ENCODE data around the gene JPH2.
A peak's percentile ranks its signal among the peaks of the same experiment; 100 is the strongest.

The JPH2 gene

DNA sequence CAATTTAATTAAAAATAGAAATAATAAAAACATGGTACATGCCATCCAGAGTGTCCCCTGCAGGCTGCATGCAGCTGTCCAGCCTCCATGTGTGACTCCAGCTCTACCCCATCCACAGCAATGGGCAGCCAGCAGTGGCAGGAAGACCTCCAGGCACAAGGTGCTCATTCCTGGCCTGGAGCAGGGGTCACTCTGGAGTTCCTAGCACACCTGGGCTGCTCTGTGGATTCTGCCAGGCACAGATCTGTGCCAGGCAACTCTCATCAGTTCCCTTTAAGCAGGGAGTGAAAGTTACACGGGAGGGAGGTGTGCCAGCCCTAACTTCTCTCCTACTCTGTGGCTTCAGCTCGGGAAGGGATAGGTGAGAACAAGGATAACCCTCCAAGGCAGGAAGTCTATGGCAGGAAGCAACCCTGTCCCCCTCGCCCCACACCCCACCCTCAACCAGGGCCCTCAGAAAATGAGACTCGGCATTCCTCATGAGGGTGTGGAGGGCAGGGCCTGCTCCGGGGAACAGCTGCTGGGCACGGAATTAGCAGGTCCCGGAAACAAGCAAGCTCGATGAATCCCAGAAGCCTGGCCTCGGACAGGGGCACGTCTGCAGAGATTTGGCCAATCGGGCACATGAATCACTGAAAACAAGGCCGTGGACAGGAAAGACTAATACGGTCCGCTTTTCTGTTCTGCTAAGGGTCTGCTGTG lies 10.0 kb downstream of the JPH2 start:
- Histone ChIP-seq H3K9me3 (no peaks in the 10 kb centered on the region), H3K27me3 (no peaks in the 10 kb centered on the region), H3K36me3 (no peaks in the 10 kb centered on the region), H3K4me2 (no peak overlapping the region), H3K9ac (no peak overlapping the region), H3K4me1 (peaks cover 45% of the 10 kb centered on the region), H3K4me3 (no peak overlapping the region), H3K27ac (no peak overlapping the region; the same call in 1 of the 2 replicates), H4K20me1 (no peaks in the 10 kb centered on the region)
- no peak for TF ChIP-seq Cebpa-rat (IDR thresholded peaks at IDR 0.05)

DNA sequence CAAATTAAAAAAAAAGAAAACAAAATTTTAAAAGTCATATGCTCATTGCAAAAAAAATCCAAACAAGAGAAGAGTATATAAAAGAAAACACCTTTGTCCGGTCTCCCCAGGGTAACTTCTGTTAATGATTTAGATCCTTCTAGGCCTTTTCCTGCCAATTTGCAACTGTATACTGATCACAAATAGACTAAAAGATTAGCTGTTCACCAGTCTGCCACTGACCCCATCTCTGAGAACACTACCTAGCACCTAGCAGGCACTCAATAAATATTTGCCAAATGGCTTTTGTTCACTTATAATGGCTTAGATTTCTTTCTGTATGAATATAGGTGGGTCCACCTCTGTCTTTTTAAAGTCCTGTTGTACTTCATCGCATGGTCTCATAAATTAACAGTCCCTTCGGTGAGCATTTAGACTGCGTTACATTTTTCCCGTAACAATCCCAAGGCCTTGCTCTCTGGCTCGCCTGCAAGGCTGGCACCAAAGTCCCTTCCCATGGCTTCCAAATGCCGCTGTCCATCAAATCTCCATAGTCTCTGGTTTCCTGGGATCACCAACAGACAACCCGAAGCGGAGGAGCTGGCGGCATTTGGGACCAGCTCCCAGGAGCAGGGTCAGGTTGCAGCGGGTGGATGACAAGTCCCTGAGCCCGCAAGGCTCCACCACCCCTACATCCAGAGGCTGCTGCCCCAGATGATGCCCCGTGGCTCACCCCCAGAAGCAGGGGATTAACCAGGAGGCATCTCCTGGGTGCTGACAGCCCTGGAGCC lies 11.8 kb downstream of the JPH2 start:
- H3K4me3 ChIP-seq = no peak overlapping the region
- no peaks in the 10 kb centered on the region for H4K20me1 ChIP-seq
- no peaks in the 10 kb centered on the region for H3K9me3 ChIP-seq
- H3K4me2 ChIP-seq = no peak overlapping the region
- no peak overlapping the region for H3K9ac ChIP-seq
- H3K4me1 ChIP-seq = peaks cover 45% of the 10 kb centered on the region
- no peak for TF ChIP-seq Cebpa-rat (IDR thresholded peaks at IDR 0.05)
- no peaks in the 10 kb centered on the region for H3K36me3 ChIP-seq
- H3K27me3 ChIP-seq = no peaks in the 10 kb centered on the region
- no peak overlapping the region for H3K27ac ChIP-seq

DNA sequence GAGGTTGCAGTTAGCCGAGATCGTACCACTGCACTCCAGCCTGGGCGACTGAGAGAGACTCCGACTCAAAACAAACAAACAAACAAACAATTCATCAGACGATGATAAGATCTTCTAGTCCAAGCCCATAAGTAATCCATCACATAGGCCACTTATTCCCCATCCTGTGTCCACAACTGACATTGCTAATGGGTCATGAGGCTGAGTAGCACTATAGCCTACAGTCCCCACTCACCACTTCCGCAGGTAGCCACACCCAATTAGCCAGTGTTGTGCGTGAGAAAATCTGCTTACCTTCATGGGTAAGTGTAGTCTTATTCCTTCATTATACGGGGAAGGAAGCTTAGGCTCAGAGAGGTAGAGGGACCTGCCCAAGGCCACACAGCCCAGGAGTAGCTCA lies 13.1 kb downstream of the JPH2 start:
- no peak overlapping the region for H3K4me2 ChIP-seq
- H3K27ac ChIP-seq = no peak overlapping the region
- H4K20me1 ChIP-seq = no peaks in the 10 kb centered on the region
- H3K9me3 ChIP-seq = no peaks in the 10 kb centered on the region
- TF ChIP-seq Cebpa-rat (IDR thresholded peaks at IDR 0.05) = no peak
- no peaks in the 10 kb centered on the region for H3K27me3 ChIP-seq
- no peak overlapping the region for H3K4me3 ChIP-seq
- no peak overlapping the region for H3K9ac ChIP-seq
- H3K36me3 ChIP-seq = no peaks in the 10 kb centered on the region
- H3K4me1 ChIP-seq = peaks cover 53% of the 10 kb centered on the region

- Histone ChIP-seq H3K36me3 (no peaks in the 10 kb centered on the region), H3K4me3 (no peak overlapping the region), H3K27ac (no peak overlapping the region), H3K27me3 (no peaks in the 10 kb centered on the region), H3K9me3 (no peaks in the 10 kb centered on the region), H3K4me2 (no peak overlapping the region), H3K4me1 (peaks cover 61% of the 10 kb centered on the region), H3K9ac (no peak overlapping the region), H4K20me1 (no peaks in the 10 kb centered on the region)
- TF ChIP-seq Cebpa-rat (IDR thresholded peaks at IDR 0.05) = no peak
Observed at GRCh38 chr20:44173116-44173515, 13.9 kb downstream of the JPH2 start.

- Histone ChIP-seq H3K4me2 (peak overlapping the region; percentile 83), H3K4me3 (no peak overlapping the region), H4K20me1 (no peaks in the 10 kb centered on the region), H3K36me3 (no peaks in the 10 kb centered on the region), H3K27me3 (no peaks in the 10 kb centered on the region), H3K9me3 (no peaks in the 10 kb centered on the region), H3K27ac (peak overlapping the region; percentile 77), H3K4me1 (peaks cover 66% of the 10 kb centered on the region), H3K9ac (no peak overlapping the region)
- no peak for TF ChIP-seq Cebpa-rat (IDR thresholded peaks at IDR 0.05)
Observed at GRCh38 chr20:44172572-44172950, 14.4 kb downstream of the JPH2 start.

- Histone ChIP-seq H3K4me3 (0 out of 2 replicates have a peak overlapping the region, but pooled peaks have one; percentile 32), H3K9me3 (no peaks in the 10 kb centered on the region), H3K27me3 (no peaks in the 10 kb centered on the region), H3K9ac (peak overlapping the region; percentile 34; the same call in 1 of the 2 replicates), H3K4me1 (peaks cover 67% of the 10 kb centered on the region), H3K27ac (peak overlapping the region; percentile 77), H4K20me1 (no peaks in the 10 kb centered on the region), H3K36me3 (no peaks in the 10 kb centered on the region), H3K4me2 (peak overlapping the region; percentile 83)
- TF ChIP-seq Cebpa-rat (IDR thresholded peaks at IDR 0.05) = no peak
Observed at GRCh38 chr20:44171775-44172571, 15.0 kb downstream of the JPH2 start.

DNA sequence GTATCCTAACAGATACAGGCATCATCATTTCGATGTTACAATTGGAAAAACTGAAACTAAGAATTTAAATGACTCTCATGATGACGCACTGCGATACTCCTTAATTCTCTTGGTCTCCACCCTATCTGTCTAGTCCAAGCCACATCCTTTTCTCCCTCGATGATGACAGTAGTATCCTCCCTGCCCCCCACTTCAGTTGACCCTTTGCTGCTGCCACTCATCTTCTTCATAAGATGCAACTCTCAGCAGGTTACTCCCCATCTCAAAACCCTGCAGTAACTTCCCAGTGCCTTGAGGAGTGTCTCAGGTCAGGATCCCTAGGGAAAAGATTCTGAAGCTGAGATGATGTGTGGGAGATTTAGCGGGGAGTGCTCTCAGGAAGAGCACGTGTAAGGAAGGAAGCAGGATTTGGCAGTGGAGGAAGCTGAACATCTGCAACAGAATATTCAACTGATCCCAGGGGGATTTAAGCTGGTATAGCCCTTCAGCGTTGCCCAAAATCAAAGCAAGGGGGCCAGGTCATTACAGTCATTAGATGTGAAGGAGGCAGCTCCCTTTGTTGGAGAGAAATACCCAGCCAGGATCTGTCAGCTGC lies 16.1 kb downstream of the JPH2 start:
- peak overlapping the region; percentile 77 for H3K27ac ChIP-seq
- H3K9me3 ChIP-seq = no peaks in the 10 kb centered on the region
- peaks cover 75% of the 10 kb centered on the region for H3K4me1 ChIP-seq
- H4K20me1 ChIP-seq = no peaks in the 10 kb centered on the region
- no peaks in the 10 kb centered on the region for H3K36me3 ChIP-seq
- H3K4me3 ChIP-seq = 0 out of 2 replicates have a peak overlapping the region, but pooled peaks have one; percentile 32
- H3K27me3 ChIP-seq = no peaks in the 10 kb centered on the region
- no peak for TF ChIP-seq Cebpa-rat (IDR thresholded peaks at IDR 0.05)
- peak overlapping the region; percentile 83 for H3K4me2 ChIP-seq
- H3K9ac ChIP-seq = peak overlapping the region; percentile 34; the same call in 1 of the 2 replicates

- Histone ChIP-seq H3K9ac (no peak overlapping the region), H4K20me1 (no peaks in the 10 kb centered on the region), H3K27ac (peak overlapping the region; percentile 85), H3K4me1 (peaks cover 90% of the 10 kb centered on the region), H3K4me3 (no peak overlapping the region), H3K4me2 (peak overlapping the region; percentile 94), H3K36me3 (no peaks in the 10 kb centered on the region), H3K27me3 (no peaks in the 10 kb centered on the region), H3K9me3 (peaks cover 6% of the 10 kb centered on the region; the same call in 1 of the 2 replicates)
- TF ChIP-seq Cebpa-rat (IDR thresholded peaks at IDR 0.05) = no peak
Observed at GRCh38 chr20:44167736-44168135, 19.3 kb downstream of the JPH2 start.

DNA sequence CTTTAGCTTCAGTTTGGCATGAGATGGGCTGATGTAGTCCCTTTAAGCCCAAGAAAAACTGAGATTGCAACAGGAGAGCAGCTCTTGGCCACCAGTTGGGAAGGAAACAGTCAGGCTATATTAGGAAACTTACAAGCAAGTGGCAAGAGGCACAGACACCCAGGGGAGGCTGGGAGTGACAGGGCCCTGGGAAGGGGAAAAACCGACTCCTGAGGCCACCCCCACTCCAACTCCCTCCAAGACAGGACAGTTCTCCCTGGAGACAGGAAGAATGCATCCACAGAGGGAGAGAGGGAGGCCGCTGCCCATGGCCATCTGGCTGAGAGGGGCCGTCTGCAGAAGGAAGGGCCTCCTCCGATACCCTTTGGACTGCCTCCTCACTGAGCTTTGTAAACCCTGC lies 20.5 kb downstream of the JPH2 start:
- TF ChIP-seq Cebpa-rat (IDR thresholded peaks at IDR 0.05) = peak; percentile 66

More for the DNA sequence above, 20.5 kb downstream of the JPH2 start:
- Histone ChIP-seq H3K27me3 (no peaks in the 10 kb centered on the region), H3K4me3 (peak overlapping the region; percentile 51), H4K20me1 (no peaks in the 10 kb centered on the region), H3K9ac (peak overlapping the region; percentile 73), H3K27ac (peak overlapping the region; percentile 85), H3K9me3 (peaks cover 6% of the 10 kb centered on the region; the same call in 1 of the 2 replicates), H3K36me3 (no peaks in the 10 kb centered on the region), H3K4me1 (peaks cover 78% of the 10 kb centered on the region), H3K4me2 (peak overlapping the region; percentile 94)

All from BLaER1 (cell line).